Measurements from ENCODE around the gene FANCB. TPM values are rescaled to one million over a fixed set of nuclear protein-coding genes. Genes with fewer than 3 reads are reported as not detected.

The FANCB gene
- 1.8 TPM for total RNA-seq

DNA sequence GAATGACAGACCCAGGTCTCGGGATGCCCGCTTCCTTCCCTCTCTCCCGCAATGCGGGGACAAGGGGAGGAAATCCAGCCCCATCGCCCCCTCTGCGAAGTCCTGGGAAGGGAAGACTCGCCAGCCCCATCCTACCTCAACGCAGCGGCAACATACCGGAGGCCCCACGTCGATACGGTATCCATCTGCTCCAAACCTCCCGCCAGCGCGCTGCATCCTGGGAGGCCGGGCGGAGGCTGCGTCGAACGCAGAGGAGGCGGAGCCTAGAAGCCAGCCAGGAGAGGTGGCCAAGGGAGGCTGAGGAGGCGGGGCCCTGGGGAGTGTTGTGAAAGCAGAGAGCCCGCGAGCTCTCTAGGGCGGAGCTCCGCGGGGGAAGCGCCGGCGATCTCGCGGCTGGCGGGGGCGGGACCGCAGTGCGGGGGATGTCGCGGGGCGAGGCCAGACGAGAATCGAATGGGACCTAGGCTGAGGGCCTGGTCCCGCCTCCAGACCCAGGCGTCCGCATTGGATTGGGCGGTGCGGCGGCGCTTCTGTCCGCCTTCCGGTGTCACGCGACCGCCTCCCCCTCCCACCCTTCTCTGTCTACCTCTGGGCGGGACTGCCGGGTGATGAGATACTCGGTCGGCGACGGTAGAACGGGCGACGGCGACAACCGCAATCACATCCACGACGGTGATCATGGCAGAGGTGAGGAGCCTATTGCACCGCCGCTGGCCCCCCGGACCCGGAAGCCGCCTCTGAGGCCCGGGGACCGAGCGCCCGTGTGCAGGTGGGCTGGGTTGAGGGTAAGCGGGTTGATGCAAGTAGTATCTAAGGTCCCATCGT, at the start of gene FANCB, which contains the start of gene MOSPD2:
Gene FANCB (minus strand): TSS at position 219 of the 825 bp plus-strand sequence. CDS start 7,559 bp downstream, outside the sequence.
Gene MOSPD2 (plus strand): TSS at position 571 of the 825 bp plus-strand sequence. CDS start 108 bp downstream, at position 679.
- DNase-seq (ENCODE audit: low spot score), result peak; percentile 94

DNA sequence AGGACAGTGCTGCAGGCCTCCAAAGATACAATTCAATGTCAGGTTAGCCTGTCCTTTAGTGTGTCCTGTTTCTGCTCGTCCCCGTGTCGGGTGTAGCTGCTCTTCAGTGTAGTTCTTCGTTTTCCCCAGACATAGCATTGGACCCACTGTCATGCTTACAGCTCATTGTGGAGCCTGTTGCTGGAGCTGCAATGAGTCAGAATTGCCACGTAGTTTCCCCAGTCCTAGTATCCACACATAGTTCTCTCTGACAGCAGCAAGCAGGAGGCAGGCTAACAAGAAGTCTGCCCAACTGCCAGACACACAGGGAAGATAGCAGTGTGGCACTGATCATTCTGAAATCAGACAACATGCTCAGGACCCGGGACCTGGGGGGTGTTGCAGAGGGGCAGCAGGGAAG, 49.6 kb upstream of the FANCB start:
- DNase-seq (ENCODE audit: low spot score), result no peak

DNA sequence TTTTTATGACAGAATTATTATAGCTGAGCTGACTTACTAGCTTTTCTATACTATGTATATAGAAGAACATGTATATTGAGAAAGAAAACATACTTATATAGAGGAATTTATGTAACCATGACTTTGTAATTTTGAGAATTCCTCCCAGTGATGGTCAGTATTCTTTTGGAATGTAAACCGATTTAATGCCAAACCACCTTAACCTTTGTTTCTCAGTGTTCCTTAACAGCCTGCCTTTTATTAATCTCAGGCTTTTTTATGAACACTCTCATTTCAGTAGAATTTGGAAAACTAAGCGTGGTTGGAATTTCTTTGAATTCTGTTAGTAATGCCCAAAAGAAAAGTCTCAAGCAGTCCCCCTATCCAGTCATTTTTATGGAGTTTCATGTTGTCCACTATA, 47.3 kb upstream of the FANCB start:
- no peak for DNase-seq (ENCODE audit: low spot score)

DNA sequence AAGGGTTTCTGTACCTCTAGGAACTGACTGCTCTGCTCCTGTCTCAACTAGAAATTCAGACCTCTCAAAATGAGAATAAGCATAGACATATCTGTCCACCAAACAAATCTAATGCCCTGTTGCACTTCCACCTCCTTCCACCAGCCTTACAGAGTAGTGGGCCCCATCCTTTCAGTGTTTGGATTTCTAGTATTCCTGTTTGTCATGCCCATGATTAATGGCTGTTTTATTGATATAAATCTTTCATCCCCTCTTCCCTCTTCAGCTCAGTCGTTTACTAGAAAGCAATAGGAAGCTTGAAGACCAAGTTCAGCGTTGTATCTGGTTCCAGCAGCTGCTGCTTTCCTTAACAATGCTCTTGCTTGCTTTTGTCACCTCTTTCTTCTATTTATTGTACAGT, 46.5 kb upstream of the FANCB start:
- no peak for DNase-seq (ENCODE audit: low spot score)

DNA sequence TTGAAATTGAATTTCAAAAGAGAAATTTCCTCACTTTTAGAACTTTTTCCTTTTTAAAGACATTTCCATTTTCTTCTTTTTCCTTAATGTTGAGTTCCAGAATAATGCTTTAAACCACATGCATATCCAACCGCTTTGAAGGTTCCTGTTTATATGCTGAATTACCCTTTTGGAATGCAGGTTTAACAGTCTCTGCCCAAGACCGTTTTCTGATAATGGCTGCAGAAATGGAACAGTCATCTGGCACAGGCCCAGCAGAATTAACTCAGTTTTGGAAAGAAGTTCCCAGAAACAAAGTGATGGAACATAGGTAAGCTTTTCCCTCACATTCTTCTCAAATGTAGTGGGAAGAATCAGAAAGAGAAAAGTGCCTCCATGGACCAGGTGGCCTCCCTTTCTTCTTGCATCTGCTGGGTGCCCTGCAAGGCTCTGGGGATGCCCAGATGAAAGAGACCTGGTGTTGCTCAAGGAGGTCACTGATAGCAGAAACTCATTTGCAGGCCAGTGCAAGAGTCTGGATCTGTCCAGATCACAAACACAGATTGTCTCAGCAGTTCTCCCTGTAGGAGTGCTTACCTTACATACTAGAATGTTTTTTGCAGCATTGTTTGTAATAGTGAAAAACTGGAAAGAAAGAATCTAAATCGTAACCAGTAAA, 43.3 kb upstream of the FANCB start:
- DNase-seq (ENCODE audit: low spot score), result no peak

DNA sequence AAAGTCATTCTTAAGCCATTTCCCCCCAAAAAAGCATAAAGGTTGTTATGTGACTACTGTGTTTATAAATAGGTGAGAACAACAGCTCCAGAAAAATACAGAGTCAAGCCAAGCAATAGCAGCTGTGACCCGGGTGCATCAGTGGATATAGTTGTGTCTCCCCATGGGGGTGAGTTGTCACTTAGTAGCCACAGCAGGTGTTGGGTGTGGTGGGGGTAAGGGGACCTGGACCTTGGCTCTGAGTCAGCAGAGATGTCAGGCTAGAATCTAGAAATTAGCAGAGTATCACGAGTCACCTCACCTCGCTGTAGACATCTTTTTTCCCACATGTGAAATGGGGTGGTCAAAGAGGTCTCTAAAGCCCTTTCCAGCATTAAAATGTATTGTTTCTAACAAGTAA, 42.7 kb upstream of the FANCB start:
- no peak for DNase-seq (ENCODE audit: low spot score)

DNA sequence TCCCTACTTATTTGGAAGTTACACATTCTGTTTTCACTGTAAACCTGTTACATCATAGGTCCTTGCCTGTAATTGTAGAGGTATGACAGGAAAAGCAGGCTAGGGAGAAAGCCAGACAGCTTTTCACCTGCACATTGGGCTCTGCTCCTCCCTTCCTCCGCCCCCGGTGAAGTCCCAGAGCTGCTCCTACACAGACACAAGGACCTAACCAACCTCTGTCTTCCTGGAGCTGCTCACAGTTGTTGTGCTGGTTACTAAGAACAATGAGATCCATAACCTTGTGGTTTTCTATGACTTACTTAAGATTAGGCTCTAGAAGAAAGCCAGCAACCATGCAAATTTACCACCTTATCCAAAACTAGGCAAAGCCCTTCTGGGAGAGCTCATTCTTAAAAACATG, 40.4 kb upstream of the FANCB start:
- DNase-seq (ENCODE audit: low spot score), result no peak

DNA sequence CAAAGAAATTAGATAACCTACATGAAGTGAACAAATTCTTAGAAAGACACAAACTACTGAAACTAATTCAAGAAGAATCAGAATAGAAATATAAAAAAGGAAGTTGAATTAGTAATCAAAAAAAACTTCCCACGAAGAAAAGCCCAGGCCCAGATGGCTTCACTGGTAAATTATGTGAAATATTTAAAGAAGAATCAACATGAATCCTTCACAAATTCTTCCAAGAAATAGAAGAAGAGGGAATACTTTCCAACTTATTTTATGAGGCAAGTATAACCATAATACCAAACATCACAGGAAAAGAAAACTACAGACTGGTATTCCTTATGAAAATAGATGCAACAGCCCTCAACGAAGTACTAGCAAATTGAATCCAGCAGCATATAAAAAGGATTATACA, 31.0 kb upstream of the FANCB start:
- DNase-seq (ENCODE audit: low spot score), result no peak

DNA sequence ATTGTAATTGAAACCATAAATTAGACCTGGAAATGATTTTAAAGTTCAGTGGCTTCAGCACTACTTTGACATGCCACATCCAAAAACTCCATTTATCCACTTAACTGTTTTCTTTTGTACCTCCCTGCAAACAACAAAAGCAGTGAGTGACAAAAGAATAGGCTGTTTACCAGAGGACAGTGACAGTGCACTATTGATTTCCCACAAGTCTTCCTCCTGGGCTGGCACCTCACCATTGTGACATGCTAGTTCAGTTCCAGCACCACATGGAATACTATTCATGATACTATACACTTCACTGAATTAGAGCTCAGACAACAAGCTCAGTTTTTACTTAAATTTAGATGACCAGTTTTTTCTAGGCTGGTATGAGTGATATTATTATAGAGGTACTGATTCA, 29.7 kb upstream of the FANCB start:
- no peak for DNase-seq (ENCODE audit: low spot score)

DNA sequence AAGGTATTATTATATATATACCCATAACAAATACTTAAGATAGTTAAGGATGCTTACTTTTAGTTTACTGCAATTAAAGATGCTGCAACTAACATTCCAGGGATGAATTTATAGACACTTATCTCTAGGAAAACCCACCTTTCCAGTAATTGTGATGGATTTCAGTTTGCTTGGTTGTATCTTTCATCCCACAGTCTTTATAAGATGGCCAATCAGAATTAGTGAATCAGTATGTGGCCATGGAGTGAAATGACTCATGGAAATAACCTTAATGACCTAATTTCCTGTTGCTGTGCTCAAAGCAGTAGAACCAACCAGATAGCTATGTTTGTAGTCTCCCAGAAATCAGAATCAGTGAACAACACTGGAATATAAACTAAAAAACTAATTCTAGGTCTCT, 26.7 kb upstream of the FANCB start:
- DNase-seq (ENCODE audit: low spot score), result no peak

DNA sequence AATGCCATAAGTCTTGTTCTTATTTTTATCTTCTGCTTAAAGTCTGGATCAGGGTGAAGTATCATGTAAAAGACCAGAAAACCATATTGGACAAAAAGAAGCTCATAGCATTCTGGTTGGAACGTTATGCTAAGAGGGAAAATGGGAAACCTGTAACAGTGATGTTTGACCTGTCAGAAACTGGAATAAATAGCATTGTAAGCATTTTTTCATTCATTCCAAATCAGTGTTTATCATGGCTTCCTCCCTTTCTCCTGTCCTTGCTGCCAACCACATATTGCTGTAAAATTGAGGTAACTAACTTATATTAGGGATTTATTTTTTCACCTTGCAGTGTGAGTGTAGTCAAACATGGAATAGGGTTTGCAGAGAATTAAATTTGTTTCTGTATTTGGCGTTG, 24.2 kb upstream of the FANCB start:
- no peak for DNase-seq (ENCODE audit: low spot score)

DNA sequence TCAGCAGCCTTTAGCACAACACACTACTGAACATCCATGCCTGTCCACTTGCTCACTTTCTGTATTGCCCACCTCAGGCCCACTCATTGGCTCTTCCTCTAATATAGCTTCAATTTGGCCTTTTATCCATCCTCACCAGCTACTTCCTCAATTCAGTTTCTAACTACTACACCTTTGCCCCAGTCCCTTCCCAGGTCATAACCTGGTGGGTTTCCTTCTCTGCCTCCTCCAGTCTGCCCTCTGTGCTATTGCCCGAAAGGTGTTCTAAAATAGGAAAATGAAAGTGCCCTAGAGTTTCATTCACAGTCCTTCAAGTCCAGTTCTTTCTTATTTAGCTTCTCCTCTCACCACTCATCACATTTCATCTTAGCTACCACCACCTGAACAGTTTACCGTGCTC, 23.4 kb upstream of the FANCB start:
- no peak for DNase-seq (ENCODE audit: low spot score)

DNA sequence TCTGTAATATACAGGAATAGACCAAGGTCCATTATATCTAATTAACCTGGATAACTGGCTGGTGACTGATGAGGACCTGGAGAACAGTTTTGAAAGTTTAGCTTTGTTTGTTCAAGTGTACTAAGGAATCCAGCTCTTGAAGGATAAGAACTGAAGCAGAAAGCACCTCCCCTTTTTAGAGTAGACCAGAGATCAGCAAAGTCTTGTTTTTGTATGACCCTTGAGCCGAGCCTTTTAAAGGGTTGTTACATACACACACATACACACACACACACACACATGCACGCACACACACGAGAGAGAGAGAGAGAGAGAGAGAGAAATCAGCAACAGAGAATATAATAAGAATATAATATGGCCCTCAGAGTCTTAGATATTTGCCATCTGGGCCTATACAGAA, 13.4 kb upstream of the FANCB start:
- DNase-seq (ENCODE audit: low spot score), result no peak

DNA sequence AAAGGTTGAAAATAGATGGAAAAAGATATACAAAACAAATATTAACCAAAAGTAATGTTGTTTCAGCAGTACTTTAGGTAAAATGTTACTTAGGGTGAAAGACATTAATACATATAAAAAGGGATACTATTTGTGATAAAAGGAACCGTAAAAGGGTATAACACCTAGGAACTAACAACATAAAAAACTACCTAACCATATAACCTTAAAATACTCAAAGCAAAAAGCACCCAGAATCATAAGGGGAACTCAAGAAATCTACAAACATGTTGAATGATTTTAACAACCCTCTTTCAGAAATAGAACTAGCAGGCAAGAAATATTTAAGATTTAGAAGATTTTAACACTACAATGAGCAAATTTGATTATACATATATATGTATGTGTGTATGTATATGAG, 11.8 kb upstream of the FANCB start:
- no peak for DNase-seq (ENCODE audit: low spot score)

DNA sequence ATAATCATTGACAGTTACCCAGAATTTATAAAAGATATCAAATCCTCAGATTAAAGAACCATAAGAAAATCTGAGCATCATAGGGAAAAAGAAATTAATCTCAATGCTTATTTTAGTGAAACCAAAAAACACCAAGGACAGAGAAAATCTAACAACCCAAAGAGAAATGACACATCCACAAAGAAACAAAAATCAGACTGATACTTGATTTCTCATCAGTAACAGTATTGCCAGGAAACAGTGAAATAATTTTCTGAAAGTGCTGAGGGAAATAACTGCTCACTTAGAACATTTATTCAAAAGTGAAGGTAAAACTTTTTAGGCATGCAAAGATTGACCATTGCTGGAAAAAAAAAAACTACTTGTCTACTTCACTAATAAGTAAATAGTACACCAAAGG, 11.0 kb upstream of the FANCB start:
- DNase-seq (ENCODE audit: low spot score), result no peak

DNA sequence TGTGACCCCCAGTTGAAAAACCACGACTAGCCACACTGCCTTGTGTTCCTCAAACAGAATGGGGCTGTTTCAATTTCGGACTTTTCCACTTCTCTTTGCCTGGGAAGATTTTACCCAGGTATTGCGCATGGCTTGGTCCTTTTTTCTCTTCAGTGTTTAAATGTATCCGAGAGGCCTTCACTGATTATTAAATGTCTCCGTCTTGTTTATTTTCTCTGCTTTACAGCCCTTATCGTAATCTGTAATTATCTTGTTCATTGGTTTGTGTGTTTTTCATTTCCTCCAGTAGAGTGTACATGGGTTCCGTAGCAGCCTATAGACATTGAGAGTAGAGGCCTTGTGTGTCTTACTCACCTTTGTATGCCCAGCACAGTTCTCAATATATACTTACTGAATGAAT, 2.8 kb upstream of the FANCB start:
- DNase-seq (ENCODE audit: low spot score), result no peak

DNA sequence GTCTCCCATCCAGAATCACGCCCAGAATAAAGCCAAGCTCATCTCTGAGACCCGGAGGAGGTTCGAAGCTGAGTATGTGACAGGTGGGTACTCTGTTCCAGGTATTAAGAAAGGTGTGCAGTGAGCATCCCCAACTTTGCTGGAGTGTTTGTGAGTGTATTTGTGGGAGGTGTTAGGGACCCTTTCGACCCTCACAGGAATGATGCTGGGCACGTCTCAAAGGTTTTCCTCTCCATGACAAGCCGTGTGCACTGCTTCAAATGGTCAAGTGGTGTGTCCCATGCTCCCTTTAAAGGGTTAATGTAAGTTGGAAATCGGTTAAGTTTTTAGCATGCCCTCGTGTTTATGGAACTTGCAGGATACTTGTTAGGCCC, 794 bp upstream of the FANCB start:
- no peak for DNase-seq (ENCODE audit: low spot score)

DNA sequence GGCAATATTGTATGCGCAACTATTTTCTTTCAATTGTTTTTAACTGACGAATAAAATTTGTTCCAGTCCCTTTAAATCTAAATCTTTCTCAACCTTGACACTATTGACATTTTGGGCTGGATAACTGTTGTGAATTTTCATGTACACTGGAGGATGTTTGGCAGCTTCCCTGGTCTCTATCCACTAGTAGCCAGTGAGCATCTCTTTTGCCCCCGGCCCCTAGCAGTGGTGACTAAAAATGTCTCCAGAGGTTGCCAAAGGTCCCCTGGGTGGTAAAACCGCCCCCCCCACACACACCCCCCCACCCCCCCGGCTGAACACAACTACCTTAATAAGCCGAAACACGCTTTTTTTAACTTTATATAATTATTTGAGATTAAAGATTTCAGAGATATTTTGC, 514 bp downstream of the FANCB start:
- no peak for DNase-seq (ENCODE audit: low spot score)

DNA sequence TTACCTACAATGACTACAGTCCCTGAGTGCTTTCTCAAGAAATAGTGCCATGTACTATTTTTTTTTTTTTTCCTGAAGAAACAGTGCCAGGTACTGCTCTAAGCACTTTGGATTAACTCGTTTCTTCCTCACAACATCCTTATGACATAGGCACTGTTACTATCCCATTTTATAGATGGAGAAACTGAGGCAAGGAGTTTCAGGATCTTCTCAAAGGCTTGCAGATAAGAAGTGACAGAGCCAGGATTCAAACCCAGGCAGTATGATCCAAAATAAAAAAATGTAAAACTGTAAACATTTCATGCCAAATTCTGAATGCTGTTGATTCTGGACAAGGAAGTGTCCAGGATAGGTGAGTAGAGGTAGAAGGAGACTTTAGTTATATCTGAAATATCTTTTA, 1.1 kb downstream of the FANCB start:
- no peak for DNase-seq (ENCODE audit: low spot score)

DNA sequence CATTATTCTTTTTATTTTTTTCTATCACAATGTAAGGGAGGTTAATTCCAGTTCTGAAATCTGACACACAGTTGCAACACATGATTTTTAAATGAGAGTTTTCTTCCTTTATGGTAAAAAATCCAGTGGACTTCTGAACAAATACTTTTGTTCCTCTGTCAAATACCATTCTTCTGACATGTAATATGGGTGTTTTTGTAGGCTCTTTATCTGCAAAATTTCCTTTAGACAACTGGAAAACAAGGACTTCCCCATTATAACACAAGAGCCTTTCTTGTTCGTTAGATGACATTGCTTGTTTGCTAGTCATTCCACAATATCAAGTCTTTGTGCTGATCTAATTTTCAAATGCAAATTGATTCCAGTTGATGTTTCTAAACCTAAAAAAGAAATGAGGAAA, 7.7 kb downstream of the FANCB start:
- no peak for DNase-seq (ENCODE audit: low spot score)

DNA sequence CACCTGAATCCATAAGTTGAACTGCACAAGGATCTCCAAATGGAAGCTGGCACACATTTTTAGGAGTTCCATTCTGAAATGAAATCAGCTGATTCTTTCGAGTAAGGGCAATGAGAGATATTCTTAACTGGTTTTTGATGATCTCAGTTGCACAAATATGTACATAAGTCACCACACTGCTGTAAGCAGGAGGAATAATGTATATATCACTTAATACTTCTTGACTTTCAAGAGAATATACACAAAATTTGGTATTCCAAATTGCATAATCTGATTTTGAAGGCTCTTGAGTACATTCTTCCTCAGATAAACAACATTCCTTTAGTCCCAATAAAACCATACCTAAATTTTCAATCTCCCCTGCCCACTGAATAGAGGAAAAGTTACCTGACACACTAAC, 8.2 kb downstream of the FANCB start:
- DNase-seq (ENCODE audit: low spot score), result no peak

DNA sequence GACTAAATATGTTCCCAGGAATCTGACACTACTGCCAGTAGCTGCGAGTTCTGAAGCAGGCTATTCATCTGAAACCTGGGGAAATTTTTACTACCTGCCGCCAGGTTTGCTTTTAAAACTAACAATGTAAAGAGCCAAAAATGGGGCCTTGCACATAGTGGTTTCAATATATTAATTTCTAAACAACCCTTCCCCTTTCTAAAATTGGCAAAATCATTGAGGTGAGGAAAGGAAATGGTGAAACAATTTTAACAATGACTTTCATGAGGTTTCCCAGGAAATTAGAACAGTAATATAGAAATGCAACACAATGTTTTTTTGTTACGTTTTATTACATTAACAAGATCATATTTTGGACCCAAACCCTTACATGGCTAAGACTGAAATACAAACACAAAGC, 21.3 kb downstream of the FANCB start:
- no peak for DNase-seq (ENCODE audit: low spot score)

DNA sequence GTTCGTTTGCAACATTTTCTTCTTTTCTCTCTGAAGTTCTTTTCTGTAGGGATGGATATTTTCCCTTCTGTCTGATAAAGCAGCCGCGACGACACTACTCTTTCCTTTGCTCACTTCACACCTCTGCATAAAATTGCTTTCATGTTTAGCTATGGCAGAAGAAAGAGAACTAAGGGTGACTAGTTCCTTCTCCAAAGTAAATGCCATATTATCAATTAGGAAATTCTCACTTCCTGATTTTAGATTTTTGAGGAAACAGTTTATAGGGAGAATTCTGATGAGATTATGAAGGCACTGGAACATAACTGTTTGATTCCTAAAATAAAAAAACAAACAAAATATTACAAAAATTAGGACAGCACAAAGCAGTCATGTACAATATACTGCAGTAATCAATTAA, 29.2 kb downstream of the FANCB start:
- no peak for DNase-seq (ENCODE audit: low spot score)

DNA sequence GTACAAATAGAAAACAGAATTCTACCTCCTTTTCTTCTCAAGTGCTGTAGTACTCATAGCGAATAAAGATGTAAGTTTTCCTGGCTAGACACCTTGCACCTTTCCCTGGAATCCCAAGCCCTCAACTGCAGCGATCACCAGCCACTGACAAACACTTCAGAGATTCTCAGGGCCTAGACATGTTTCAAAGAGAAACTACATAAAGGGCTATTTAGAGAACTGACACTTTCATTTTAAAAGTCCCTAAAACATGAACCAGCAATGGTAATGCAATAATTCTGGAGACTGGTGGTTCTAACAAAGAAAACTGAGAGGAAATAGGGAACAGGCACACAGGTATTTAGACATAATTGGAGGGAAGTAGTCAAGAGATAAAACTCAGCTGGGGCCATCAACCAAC, 35.7 kb downstream of the FANCB start:
- DNase-seq (ENCODE audit: low spot score), result no peak
